ENCODE data around the gene TENT4A.

- TF ChIP-seq CTCF (conservative IDR thresholded peaks at IDR 0.05 in 1 of 2, IDR thresholded peaks at IDR 0.05 in 1 of 2; ENCODE audit: extremely low read depth in 1 of 2, insufficient read depth in 1 of 2, low read depth in 1 of 2, low read length in 2 of 2): no peak
- no peak for TF ChIP-seq EZH2 (IDR thresholded peaks at IDR 0.05; ENCODE audit: borderline replicate concordance, low read length)
Observed at GRCh38 chr5:6759983-6760382, 46.8 kb downstream of the TENT4A start.

Measured in mammary epithelial cell (primary cell).